Thyroid gland (tissue), 4 donors: ENCODE results near the gene SLITRK5.

Experiments
- CTCF ChIP-seq, 6 experiments: fragments of 200-600 bp in 3 of 6; fragments of 450-650 bp in 3 of 6; sonication (generic) in 3 of 6; IDR thresholded peaks; one replicate each; pipeline ENCODE4 v1.5.1; 2016 to 2019; ENCODE audit warnings: antibody characterized with exemption in 6 of 6, mild to moderate bottlenecking in 2 of 6, inconsistent platforms in 1 of 6, moderate library complexity in 1 of 6
- POLR2A ChIP-seq, 2 donors: fragments of 450-650 bp; IDR thresholded peaks; one replicate each; pipeline ENCODE4 v1.6.1; 2017; ENCODE audit warnings: antibody characterized with exemption in 2 of 2, mild to moderate bottlenecking in 2 of 2, moderate library complexity in 1 of 2

- TF ChIP-seq CTCF (IDR thresholded peaks at IDR 0.05) (no peak), POLR2A (IDR thresholded peaks at IDR 0.05) (no peak)
Observed at GRCh38 chr13:87712012-87712411, 40.8 kb downstream of the SLITRK5 start.
